Effector memory CD4-positive, alpha-beta T cell (primary cell): Measurements from ENCODE around the gene PTPRK.

Experiments used
- DNase-seq, 3 donors: peaks; one replicate each; pipeline ENCODE4 v3.0.0-alpha.2; 2020
- H3K27ac ChIP-seq: 2 replicates; pipeline ENCODE4 v1.7.0; 2013; ENCODE audit warnings: mild to moderate bottlenecking, low read length, moderate library complexity; ENCODE audit not compliant: insufficient read depth, poor library complexity, severe bottlenecking
- H3K27me3 ChIP-seq: replicated peaks from 2 replicates; pipeline ENCODE4 v1.7.0; 2013; ENCODE audit warnings: mild to moderate bottlenecking, low read length; ENCODE audit not compliant: insufficient read depth, control insufficient read depth, poor library complexity, severe bottlenecking
- H3K36me3 ChIP-seq: 2 replicates; pipeline ENCODE4 v1.7.0; 2013; ENCODE audit warnings: mild to moderate bottlenecking, low read length, moderate library complexity; ENCODE audit not compliant: control insufficient read depth, insufficient read depth
- H3K4me1 ChIP-seq: 2 replicates; pipeline ENCODE4 v1.7.0; 2013; ENCODE audit warnings: low read length, mild to moderate bottlenecking; ENCODE audit not compliant: control insufficient read depth, insufficient read depth, poor library complexity, severe bottlenecking
- H3K4me3 ChIP-seq: 2 replicates; pipeline ENCODE4 v1.7.0; 2013; ENCODE audit warnings: low read length, low read depth, mild to moderate bottlenecking; ENCODE audit not compliant: insufficient read depth, poor library complexity, severe bottlenecking
- H3K9me3 ChIP-seq: 2 replicates; pipeline ENCODE4 v1.7.0; 2013; ENCODE audit warnings: mild to moderate bottlenecking, low read length, moderate library complexity; ENCODE audit not compliant: control insufficient read depth

PTPRK gene

GRCh38 chr6:128018821-128019220, 501.6 kb downstream of the PTPRK start:
- no peaks in the 10 kb centered on the region for H3K9me3 ChIP-seq
- H3K4me3 ChIP-seq = no peak overlapping the region
- no peaks in the 10 kb centered on the region for H3K36me3 ChIP-seq
- no peaks in the 10 kb centered on the region for H3K4me1 ChIP-seq
- H3K27me3 ChIP-seq = no peaks in the 10 kb centered on the region
- H3K27ac ChIP-seq = no peak overlapping the region
- no peak for DNase-seq

- H3K27ac ChIP-seq = no peak overlapping the region
- H3K36me3 ChIP-seq = no peaks in the 10 kb centered on the region
- no peaks in the 10 kb centered on the region for H3K27me3 ChIP-seq
- no peak for DNase-seq
- H3K4me3 ChIP-seq = no peak overlapping the region
- no peaks in the 10 kb centered on the region for H3K9me3 ChIP-seq
- H3K4me1 ChIP-seq = no peaks in the 10 kb centered on the region
Measured at GRCh38 chr6:128017288-128017687, 503.1 kb downstream of the PTPRK start.

- Histone ChIP-seq H3K9me3 (no peaks in the 10 kb centered on the region), H3K27me3 (no peaks in the 10 kb centered on the region), H3K4me3 (no peak overlapping the region), H3K36me3 (no peaks in the 10 kb centered on the region), H3K4me1 (no peaks in the 10 kb centered on the region), H3K27ac (no peak overlapping the region)
- no peak for DNase-seq
Measured at GRCh38 chr6:128007658-128008057, 512.7 kb downstream of the PTPRK start.

GRCh38 chr6:128005009-128005408, 515.4 kb downstream of the PTPRK start:
- no peak overlapping the region for H3K27ac ChIP-seq
- H3K4me3 ChIP-seq = no peak overlapping the region
- no peak for DNase-seq
- no peaks in the 10 kb centered on the region for H3K9me3 ChIP-seq
- no peaks in the 10 kb centered on the region for H3K36me3 ChIP-seq
- no peaks in the 10 kb centered on the region for H3K4me1 ChIP-seq
- H3K27me3 ChIP-seq = no peaks in the 10 kb centered on the region

GRCh38 chr6:128000363-128000762, 520.0 kb downstream of the PTPRK start:
- no peak overlapping the region for H3K27ac ChIP-seq
- H3K27me3 ChIP-seq = no peaks in the 10 kb centered on the region
- H3K4me3 ChIP-seq = no peak overlapping the region
- H3K9me3 ChIP-seq = no peaks in the 10 kb centered on the region
- no peak for DNase-seq
- H3K4me1 ChIP-seq = no peaks in the 10 kb centered on the region
- no peaks in the 10 kb centered on the region for H3K36me3 ChIP-seq

GRCh38 chr6:127998985-127999384, 521.4 kb downstream of the PTPRK start:
- Histone ChIP-seq H3K27ac (no peak overlapping the region), H3K4me3 (no peak overlapping the region), H3K9me3 (no peaks in the 10 kb centered on the region), H3K27me3 (no peaks in the 10 kb centered on the region), H3K36me3 (no peaks in the 10 kb centered on the region), H3K4me1 (no peaks in the 10 kb centered on the region)
- no peak for DNase-seq

GRCh38 chr6:127997496-127998164, 522.8 kb downstream of the PTPRK start:
- Histone ChIP-seq H3K4me1 (no peaks in the 10 kb centered on the region), H3K27ac (no peak overlapping the region)
- no peak for DNase-seq

GRCh38 chr6:127996925-127997324, 523.5 kb downstream of the PTPRK start:
- no peaks in the 10 kb centered on the region for H3K9me3 ChIP-seq
- H3K36me3 ChIP-seq = no peaks in the 10 kb centered on the region
- H3K27me3 ChIP-seq = no peaks in the 10 kb centered on the region
- H3K27ac ChIP-seq = no peak overlapping the region
- no peak overlapping the region for H3K4me3 ChIP-seq
- DNase-seq = no peak
- H3K4me1 ChIP-seq = no peaks in the 10 kb centered on the region

More at GRCh38 chr6:127997496-127998164, 522.8 kb downstream of the PTPRK start:
- no peaks in the 10 kb centered on the region for H3K36me3 ChIP-seq
- H3K27me3 ChIP-seq = no peaks in the 10 kb centered on the region
- no peak overlapping the region for H3K4me3 ChIP-seq
- no peaks in the 10 kb centered on the region for H3K9me3 ChIP-seq

- H3K9me3 ChIP-seq = no peaks in the 10 kb centered on the region
- DNase-seq = no peak
- H3K27me3 ChIP-seq = no peaks in the 10 kb centered on the region
- no peak overlapping the region for H3K4me3 ChIP-seq
- H3K4me1 ChIP-seq = no peaks in the 10 kb centered on the region
- no peaks in the 10 kb centered on the region for H3K36me3 ChIP-seq
- H3K27ac ChIP-seq = no peak overlapping the region
Measured at GRCh38 chr6:127992144-127992543, 528.3 kb downstream of the PTPRK start.

GRCh38 chr6:127990074-127990473, 530.3 kb downstream of the PTPRK start:
- Histone ChIP-seq H3K4me1 (no peaks in the 10 kb centered on the region), H3K36me3 (no peaks in the 10 kb centered on the region), H3K4me3 (no peak overlapping the region), H3K27ac (no peak overlapping the region), H3K27me3 (no peaks in the 10 kb centered on the region), H3K9me3 (no peaks in the 10 kb centered on the region)
- DNase-seq = no peak
